ENCODE measurements around the gene C14orf180.

The C14orf180 gene

GRCh38 chr14:104546591-104547309, 32.8 kb upstream of the C14orf180 start:
- no peak for TF ChIP-seq CTCF (conservative IDR thresholded peaks at IDR 0.05; ENCODE audit: control insufficient read depth, insufficient read depth, low read depth, low read length)
- H3K4me3 ChIP-seq (ENCODE audit: control insufficient read depth, low read depth, low read length): no peak overlapping the region
- no peak for DNase-seq (ENCODE audit: low read depth)

GRCh38 chr14:104547310-104547997, 32.1 kb upstream of the C14orf180 start:
- no peak for DNase-seq (ENCODE audit: low read depth)
- no peak for TF ChIP-seq CTCF (conservative IDR thresholded peaks at IDR 0.05; ENCODE audit: control insufficient read depth, insufficient read depth, low read depth, low read length)
- H3K4me3 ChIP-seq (ENCODE audit: control insufficient read depth, low read depth, low read length): no peak overlapping the region

GRCh38 chr14:104547998-104548700, 31.4 kb upstream of the C14orf180 start:
- no peak overlapping the region for H3K4me3 ChIP-seq (ENCODE audit: control insufficient read depth, low read depth, low read length)
- no peak for TF ChIP-seq CTCF (conservative IDR thresholded peaks at IDR 0.05; ENCODE audit: control insufficient read depth, insufficient read depth, low read depth, low read length)
- DNase-seq (ENCODE audit: low read depth): no peak

- DNase-seq (ENCODE audit: low read depth): no peak
- TF ChIP-seq CTCF (conservative IDR thresholded peaks at IDR 0.05; ENCODE audit: control insufficient read depth, insufficient read depth, low read depth, low read length): no peak
- no peak overlapping the region for H3K4me3 ChIP-seq (ENCODE audit: control insufficient read depth, low read depth, low read length)
Observed at GRCh38 chr14:104548802-104549535, 30.6 kb upstream of the C14orf180 start.

GRCh38 chr14:104549536-104550339, 29.8 kb upstream of the C14orf180 start:
- DNase-seq (ENCODE audit: low read depth): no peak
- H3K4me3 ChIP-seq (ENCODE audit: control insufficient read depth, low read depth, low read length): no peak overlapping the region
- no peak for TF ChIP-seq CTCF (conservative IDR thresholded peaks at IDR 0.05; ENCODE audit: control insufficient read depth, insufficient read depth, low read depth, low read length)
